Liver (tissue), 2 donors: ENCODE measurements around the gene DRAM2.

Experiments
- CTCF ChIP-seq: fragments of 150-350 bp; IDR thresholded peaks from 2 replicates; pipeline ENCODE4 v1.5.1; 2017; ENCODE audit warnings: improper control_type of control experiment, low read depth, low read length; ENCODE audit not compliant: missing input control
- REST ChIP-seq: IDR thresholded peaks from 2 replicates; pipeline ENCODE4 v1.6.1; 2016; ENCODE audit warnings: antibody characterized with exemption, mild to moderate bottlenecking
- YY1 ChIP-seq: IDR thresholded peaks from 2 replicates; pipeline ENCODE4 v1.6.1; 2016; ENCODE audit warnings: antibody characterized with exemption, mild to moderate bottlenecking
- donor health status: healthy.

- no peak for TF ChIP-seq YY1
- no peak for TF ChIP-seq CTCF
- no peak for TF ChIP-seq REST
Measured at GRCh38 chr1:111182052-111182451, 42.2 kb upstream of the DRAM2 start.
